Measurements from ENCODE around the gene ADORA1. TPM values are rescaled to one million over a fixed set of nuclear protein-coding genes. Genes with fewer than 3 reads are reported as not detected.

The ADORA1 gene
- polyA plus RNA-seq, 1 donor (not counting 4 experiments of a cell fraction or from before 2014, with no cell fraction given) = 0.09 TPM

- TF ChIP-seq EZH2 (IDR thresholded peaks at IDR 0.05; ENCODE audit: low read length) = no peak
- TF ChIP-seq CTCF (optimal IDR thresholded peaks at IDR 0.05 in 1 of 3, IDR thresholded peaks at IDR 0.05 in 1 of 3, conservative IDR thresholded peaks at IDR 0.05 in 1 of 3; ENCODE audit: extremely low read depth in 1 of 3, insufficient read depth in 2 of 3, low read length in 3 of 3) = no peak
- Histone ChIP-seq H3K4me2 (ENCODE audit: control insufficient read depth, extremely low read depth, insufficient read depth, low read depth, low read length) (peak overlapping the region; percentile 66), H3K27me3 (ENCODE audit: control insufficient read depth, extremely low read depth, insufficient read depth, low read length) (no peaks in the 10 kb centered on the region), H2AFZ (ENCODE audit: control insufficient read depth, low read length) (peak overlapping the region; percentile 74), H3K9me3 (ENCODE audit: control insufficient read depth, low read depth, low read length) (no peaks in the 10 kb centered on the region), H3K4me3 (ENCODE audit: control insufficient read depth in 2 of 3, extremely low read depth in 1 of 3, insufficient read depth in 2 of 3, low read depth in 1 of 3, low read length in 3 of 3) (peak overlapping the region in 1 of 3 experiments; percentile 27), H3K9ac (ENCODE audit: control insufficient read depth, extremely low read depth, insufficient read depth, low read length) (no peak overlapping the region), H3K79me2 (ENCODE audit: control insufficient read depth, insufficient read depth, low read length) (no peaks in the 10 kb centered on the region), H3K9me1 (ENCODE audit: control insufficient read depth, extremely low read depth, insufficient read depth, low read length) (no peaks in the 10 kb centered on the region), H3K36me3 (ENCODE audit: control insufficient read depth in 2 of 2, extremely low read depth in 1 of 2, insufficient read depth in 2 of 2, low read length in 2 of 2) (no peaks in the 10 kb centered on the region), H3K27ac (ENCODE audit: control insufficient read depth, insufficient read depth, low read length) (no peak overlapping the region), H3K4me1 (ENCODE audit: control insufficient read depth, extremely low read depth, insufficient read depth, low read length) (peaks cover 42% of the 10 kb centered on the region), H4K20me1 (ENCODE audit: control insufficient read depth, extremely low read depth, insufficient read depth, low read length) (no peaks in the 10 kb centered on the region)
- DNase-seq (ENCODE audit: low read depth, low spot score) = no peak
- FAIRE-seq = peak; percentile 59
- dilution Hi-C loops (cut with MboI; ENCODE audit: extremely low pct_ligation_motif_present, low sequenced_read_pairs) = no loop called here
Measured at GRCh38 chr1:203091761-203092330, 35.7 kb upstream of the ADORA1 start.

GRCh38 chr1:203093754-203094410 lies 33.6 kb upstream of the ADORA1 start:
- Histone ChIP-seq H3K79me2 (ENCODE audit: control insufficient read depth, insufficient read depth, low read length) (no peaks in the 10 kb centered on the region), H2AFZ (ENCODE audit: control insufficient read depth, low read length) (peak overlapping the region; percentile 73), H3K4me3 (ENCODE audit: control insufficient read depth in 2 of 3, extremely low read depth in 1 of 3, insufficient read depth in 2 of 3, low read depth in 1 of 3, low read length in 3 of 3) (peak overlapping the region in 2 of 3 experiments; percentile 38 to 42), H3K4me1 (ENCODE audit: control insufficient read depth, extremely low read depth, insufficient read depth, low read length) (peaks cover 40% of the 10 kb centered on the region), H3K27me3 (ENCODE audit: control insufficient read depth, extremely low read depth, insufficient read depth, low read length) (no peaks in the 10 kb centered on the region), H3K9ac (ENCODE audit: control insufficient read depth, extremely low read depth, insufficient read depth, low read length) (peak overlapping the region; percentile 54), H3K9me3 (ENCODE audit: control insufficient read depth, low read depth, low read length) (no peaks in the 10 kb centered on the region), H3K9me1 (ENCODE audit: control insufficient read depth, extremely low read depth, insufficient read depth, low read length) (no peaks in the 10 kb centered on the region), H3K36me3 (ENCODE audit: control insufficient read depth in 2 of 2, extremely low read depth in 1 of 2, insufficient read depth in 2 of 2, low read length in 2 of 2) (no peaks in the 10 kb centered on the region), H4K20me1 (ENCODE audit: control insufficient read depth, extremely low read depth, insufficient read depth, low read length) (no peaks in the 10 kb centered on the region), H3K27ac (ENCODE audit: control insufficient read depth, insufficient read depth, low read length) (peak overlapping the region; percentile 78), H3K4me2 (ENCODE audit: control insufficient read depth, extremely low read depth, insufficient read depth, low read depth, low read length) (peak overlapping the region; percentile 67)
- peak; percentile 44 for DNase-seq (ENCODE audit: low read depth, low spot score)
- no peak for TF ChIP-seq EZH2 (IDR thresholded peaks at IDR 0.05; ENCODE audit: low read length)
- dilution Hi-C loops (cut with MboI; ENCODE audit: extremely low pct_ligation_motif_present, low sequenced_read_pairs) = no loop called here
- peak; percentile 46 for FAIRE-seq
